Measurements from ENCODE around the gene DTWD2. TPM values are rescaled to one million over a fixed set of nuclear protein-coding genes. Genes with fewer than 3 reads are reported as not detected.

Gene DTWD2
- total RNA-seq (2021; fragmentation: NEBNext Ultra II Directional; extraction: Animal tissue kit (Norgen Biotek cat#: 25700)), result 1 to 10 TPM; 4.9 to 7.3 (median 5.6) TPM
- long read RNA-seq, partial matches to known transcripts, result 1 of 6 reads
- long read RNA-seq, other reads (novel, unspliced or antisense), result 3 of 6 reads

GRCh38 chr5:118987988-118988865 lies at the start of gene DTWD2:
Gene DTWD2 (minus strand): TSS chr5:118988547. CDS start chr5:118988511, 36 bp downstream.
- peak; percentile 82 for DNase-seq
- peak; percentile 97 for TF ChIP-seq CTCF (IDR thresholded peaks at IDR 0.05)
- Mint-ChIP-seq H3K36me3 (ENCODE audit: low read depth) (no peaks in the 10 kb centered on the region), H3K27ac (peak within 1 kb of the TSS; percentile 62), H3K9me3 (peaks cover 6% of the 10 kb centered on the region; the same call in 1 of the 2 replicates), H3K4me3 (peak within 1 kb of the TSS; percentile 89), H3K4me1 (ENCODE audit: low read depth) (peaks cover 41% of the 10 kb centered on the region), H3K27me3 (ENCODE audit: insufficient read depth) (no peaks in the 10 kb centered on the region)

DNA sequence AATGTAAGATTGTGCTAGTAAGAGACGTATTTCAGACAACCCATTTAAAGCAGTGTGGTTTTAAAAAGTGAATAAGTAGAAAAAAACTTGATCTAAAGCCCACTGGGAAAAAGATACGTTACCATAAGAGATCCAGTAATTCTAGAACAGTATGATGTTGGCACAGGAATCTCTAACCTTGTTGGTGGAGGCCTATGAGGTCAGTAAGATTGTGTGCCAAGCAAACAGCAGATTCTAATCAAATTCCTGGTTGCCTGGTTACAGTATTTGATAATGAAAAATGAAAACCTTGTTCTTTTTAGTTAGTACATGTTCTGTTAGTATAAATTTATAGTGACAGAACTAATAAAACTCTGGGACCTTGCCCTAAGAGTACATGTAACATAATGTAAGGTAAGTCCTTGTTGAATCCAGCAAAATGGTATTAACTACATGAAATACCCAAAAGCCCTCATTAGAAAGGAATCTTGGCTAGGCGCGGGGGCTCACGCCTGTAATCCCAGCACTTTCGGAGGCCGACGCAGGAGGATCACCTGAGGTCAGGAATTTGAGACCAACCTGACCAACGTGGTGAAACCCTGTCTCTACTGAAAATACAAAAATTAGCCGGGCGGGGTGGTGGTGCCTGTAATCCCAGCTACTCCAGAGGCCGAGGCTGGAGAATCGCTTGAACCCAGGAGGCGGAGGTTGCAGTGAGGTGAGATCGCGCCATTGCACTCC lies 49.3 kb upstream of the DTWD2 start:
- peaks cover 4% of the 10 kb centered on the region for H3K9me3 Mint-ChIP-seq
- DNase-seq, result peak; percentile 10
- H3K36me3 Mint-ChIP-seq (ENCODE audit: low read depth), result peaks cover 4% of the 10 kb centered on the region; the same call in 1 of the 2 replicates
- TF ChIP-seq CTCF (IDR thresholded peaks at IDR 0.05), result no peak
- no peak overlapping the region for H3K4me3 Mint-ChIP-seq
- H3K27ac Mint-ChIP-seq, result no peak overlapping the region
- H3K4me1 Mint-ChIP-seq (ENCODE audit: low read depth), result peaks cover 8% of the 10 kb centered on the region
- H3K27me3 Mint-ChIP-seq (ENCODE audit: insufficient read depth), result no peaks in the 10 kb centered on the region

DNA sequence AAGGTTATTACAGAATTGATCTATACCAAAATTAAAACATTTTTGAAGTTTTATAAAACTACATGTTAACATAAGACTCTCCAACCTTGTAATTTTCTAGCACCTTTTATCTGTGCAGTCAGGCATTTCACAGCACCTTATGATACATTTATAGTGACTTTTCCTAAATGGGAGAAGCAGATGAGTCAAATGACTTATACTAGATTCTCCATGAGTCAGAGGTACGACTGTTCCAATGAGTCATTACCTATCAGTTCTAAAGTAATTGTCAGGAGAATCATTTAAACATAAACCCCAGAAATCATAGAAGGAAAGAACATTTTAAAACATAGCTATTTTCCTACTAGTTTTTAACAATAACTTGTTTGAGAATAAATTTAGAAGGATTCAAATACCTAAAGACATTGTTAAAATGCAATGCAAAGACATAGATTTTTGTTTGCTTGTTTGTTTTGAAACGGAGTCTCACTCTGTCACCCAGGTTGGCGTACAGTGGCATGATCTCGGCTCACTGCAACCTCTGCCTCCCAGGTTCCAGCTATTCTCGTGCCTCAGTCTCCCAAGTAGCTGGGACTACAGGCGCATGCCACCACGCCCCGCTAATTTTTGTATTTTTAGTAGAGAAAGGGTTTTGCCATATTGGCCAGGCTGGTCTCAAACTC lies 47.9 kb upstream of the DTWD2 start:
- Mint-ChIP-seq H3K27ac (no peak overlapping the region), H3K36me3 (ENCODE audit: low read depth) (peaks cover 4% of the 10 kb centered on the region; the same call in 1 of the 2 replicates), H3K9me3 (peaks cover 4% of the 10 kb centered on the region), H3K4me3 (no peak overlapping the region), H3K4me1 (ENCODE audit: low read depth) (peaks cover 8% of the 10 kb centered on the region), H3K27me3 (ENCODE audit: insufficient read depth) (no peaks in the 10 kb centered on the region)
- peak; percentile 78 for DNase-seq
- no peak for TF ChIP-seq CTCF (IDR thresholded peaks at IDR 0.05)

DNA sequence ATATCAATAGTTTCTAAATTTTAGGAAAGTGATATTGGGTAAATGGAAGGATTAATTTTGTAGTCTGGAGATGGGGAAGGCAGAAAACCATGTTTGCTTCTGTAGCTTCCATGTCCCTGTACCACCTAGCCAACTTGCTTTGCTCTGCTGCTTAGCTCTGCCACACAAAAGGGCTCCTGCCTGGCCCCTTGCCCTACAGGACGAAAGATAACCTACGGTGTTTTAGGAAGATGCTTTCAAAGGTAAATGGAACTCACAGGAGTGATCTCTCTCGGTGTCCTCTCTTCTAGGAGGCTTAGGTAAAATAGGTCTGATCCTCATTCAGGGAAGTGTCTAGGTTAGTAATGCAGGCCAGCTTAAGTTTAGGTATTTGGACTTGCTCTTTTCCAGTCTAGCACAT lies 44.8 kb upstream of the DTWD2 start:
- no peak overlapping the region for H3K4me3 Mint-ChIP-seq
- H3K9me3 Mint-ChIP-seq, result no peaks in the 10 kb centered on the region
- H3K4me1 Mint-ChIP-seq (ENCODE audit: low read depth), result peaks cover 15% of the 10 kb centered on the region
- no peaks in the 10 kb centered on the region for H3K36me3 Mint-ChIP-seq (ENCODE audit: low read depth)
- H3K27ac Mint-ChIP-seq, result no peak overlapping the region
- TF ChIP-seq CTCF (IDR thresholded peaks at IDR 0.05), result no peak
- DNase-seq, result no peak
- H3K27me3 Mint-ChIP-seq (ENCODE audit: insufficient read depth), result no peaks in the 10 kb centered on the region; the same call in 1 of the 2 replicates

- Mint-ChIP-seq H3K4me1 (ENCODE audit: low read depth) (peaks cover 16% of the 10 kb centered on the region), H3K27ac (no peak overlapping the region), H3K36me3 (ENCODE audit: low read depth) (no peaks in the 10 kb centered on the region), H3K9me3 (no peaks in the 10 kb centered on the region), H3K27me3 (ENCODE audit: insufficient read depth) (no peaks in the 10 kb centered on the region; the same call in 1 of the 2 replicates), H3K4me3 (no peak overlapping the region)
- no peak for TF ChIP-seq CTCF (IDR thresholded peaks at IDR 0.05)
- no peak for DNase-seq
These were observed 44.3 kb upstream of the DTWD2 start for GRCh38 chr5:119032656-119033055.
